Thyroid gland (tissue), 4 donors: ENCODE measurements around the gene GDI2. TPM values are rescaled to one million over a fixed set of nuclear protein-coding genes. Genes with fewer than 3 reads are reported as not detected.

Source experiments
- DNase-seq, 2 donors: peaks; one replicate each; pipeline ENCODE4 v3.0.0-alpha.2; 2019
- H3K27ac ChIP-seq, 3 donors: fragments of 200-600 bp; sonication (generic); 1 replicate in 2 of 3; 2 replicates in 1 of 3; pipeline ENCODE4 v1.5.1; 2016 to 2019; ENCODE audit warnings: mild to moderate bottlenecking in 1 of 3, moderate library complexity in 1 of 3
- H3K27me3 ChIP-seq: fragments of 200-600 bp; sonication (generic); one replicate; pipeline ENCODE4 v1.5.1; 2019
- H3K36me3 ChIP-seq, 2 donors: fragments of 200-600 bp; sonication (generic); one replicate each; pipeline ENCODE4 v1.5.1; 2016 to 2019
- H3K4me1 ChIP-seq, 2 donors: fragments of 200-600 bp; sonication (generic); one replicate each; pipeline ENCODE4 v1.5.1; 2017 to 2019
- H3K4me3 ChIP-seq, 3 donors: fragments of 200-600 bp; sonication (generic); replicated peaks in 1 of 3; 1 replicate in 2 of 3; 2 replicates in 1 of 3; pipeline ENCODE4 v1.5.1; 2016; ENCODE audit warnings: mild to moderate bottlenecking in 1 of 3
- H3K9me3 ChIP-seq: fragments of 200-600 bp; sonication (generic); one replicate; pipeline ENCODE4 v1.5.1; 2017
- CTCF ChIP-seq, 6 experiments: fragments of 200-600 bp in 3 of 6; fragments of 450-650 bp in 3 of 6; sonication (generic) in 3 of 6; IDR thresholded peaks; one replicate each; pipeline ENCODE4 v1.5.1; 2016 to 2019; ENCODE audit warnings: antibody characterized with exemption in 6 of 6, mild to moderate bottlenecking in 2 of 6, inconsistent platforms in 1 of 6, moderate library complexity in 1 of 6
- POLR2A ChIP-seq, 2 donors: fragments of 450-650 bp; IDR thresholded peaks; one replicate each; pipeline ENCODE4 v1.6.1; 2017; ENCODE audit warnings: antibody characterized with exemption in 2 of 2, mild to moderate bottlenecking in 2 of 2, moderate library complexity in 1 of 2
- WGBS, 2 donors: methylation state at CpG; one replicate each; pipeline ENCODE4 v1.1.5; 2017; 5-methylcytosine and 5-hydroxymethylcytosine counted together
- intact Hi-C: fragments of 100-400 bp; cut with DNase I; formaldehyde crosslinking; loops from one replicate; pipeline ENCODE4 v1.15.1; 2023
- total RNA-seq, 4 donors: library from RNA; depleted of rRNA; stranded (reverse); fragments of >200 nt; gene quantifications; one replicate each; pipeline ENCODE4 v1.2.3, GENCODE V29; 2016

GDI2 gene
- total RNA-seq, 4 donors from 2014 or later, result 189 to 281 (median 236) TPM

DNA sequence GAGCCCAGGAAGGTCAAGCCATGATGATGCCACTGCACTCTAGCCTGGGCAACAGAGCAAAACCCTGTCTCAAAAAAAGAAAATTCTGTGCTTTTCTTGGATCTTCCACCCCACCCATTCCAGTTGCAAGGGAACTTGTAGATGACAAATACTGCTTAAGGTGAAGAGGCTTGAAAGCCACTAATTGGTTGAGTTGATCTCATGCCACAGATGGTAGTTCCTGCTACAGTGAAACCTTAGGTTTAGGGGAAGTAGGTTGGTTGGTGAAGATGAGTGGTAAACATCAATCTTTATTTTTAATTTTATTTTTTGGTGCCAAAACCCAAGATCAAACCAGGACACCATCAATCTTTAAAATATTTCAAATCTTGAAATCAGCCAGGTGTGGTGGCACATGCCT, 2.9 kb upstream of the GDI2 start:
- H3K4me3 ChIP-seq, result no peak overlapping the region
- H3K4me1 ChIP-seq, result peaks cover 13 to 14% of the 10 kb centered on the region in 2 donors
- H3K9me3 ChIP-seq, result no peaks in the 10 kb centered on the region
- H3K27ac ChIP-seq, result no peak overlapping the region
- TF ChIP-seq CTCF (IDR thresholded peaks at IDR 0.05) (no peak), POLR2A (IDR thresholded peaks at IDR 0.05) (no peak)
- intact Hi-C loops, result loop anchor here (5.0 to 10.0 kb wide), 2 partner anchors 71 to 131 kb away; partner anchors contain the start of genes ANKRD16 and TASOR2
- DNase-seq, result no peak
- no peaks in the 10 kb centered on the region for H3K36me3 ChIP-seq
- no peaks in the 10 kb centered on the region for H3K27me3 ChIP-seq

- H3K27ac ChIP-seq, result peak overlapping the region; percentile 76 to 98 (median 93)
- DNase-seq, result no peak
- H3K36me3 ChIP-seq, result no peaks in the 10 kb centered on the region
- peak overlapping the region; percentile 21 to 99 (median 79) for H3K4me3 ChIP-seq
- intact Hi-C loops, result loop anchor here (5.0 to 10.0 kb wide), 3 partner anchors 58 to 130 kb away; partner anchors contain the start of genes ANKRD16 and TASOR2
- 20 to 24% methylated on average over 11 to 12 of the region's 12 CpGs for WGBS, 2 donors
- no peaks in the 10 kb centered on the region for H3K9me3 ChIP-seq
- H3K27me3 ChIP-seq, result no peaks in the 10 kb centered on the region
- TF ChIP-seq CTCF (IDR thresholded peaks at IDR 0.05), result no peak
- no peak for TF ChIP-seq POLR2A (IDR thresholded peaks at IDR 0.05)
- peaks cover 28 to 30% of the 10 kb centered on the region in 2 donors for H3K4me1 ChIP-seq
Measured at GRCh38 chr10:5814110-5815107, 1.2 kb upstream of the GDI2 start.

DNA sequence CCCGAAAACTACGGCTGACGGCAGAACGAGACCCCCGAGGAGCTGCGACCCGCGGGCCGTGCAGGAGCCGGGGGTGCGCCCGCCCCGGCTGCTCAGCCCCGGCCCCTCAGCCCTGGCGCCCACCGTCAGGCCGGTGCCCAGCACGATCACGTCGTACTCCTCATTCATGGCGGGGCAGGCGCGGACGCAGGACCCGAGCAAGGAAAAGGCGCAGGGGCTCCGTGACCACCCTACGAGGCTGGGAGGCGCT, 218 bp downstream of the GDI2 start:
- H3K4me3 ChIP-seq, result peak overlapping the region; percentile 93 to 99 (median 95)
- H3K27ac ChIP-seq, result peak overlapping the region; percentile 93 to 98 (median 97)
- H3K4me1 ChIP-seq, result peaks cover 32 to 36% of the 10 kb centered on the region in 2 donors
- H3K27me3 ChIP-seq, result no peaks in the 10 kb centered on the region
- no peaks in the 10 kb centered on the region for H3K9me3 ChIP-seq
- H3K36me3 ChIP-seq, result no peaks in the 10 kb centered on the region
- no peak for DNase-seq
- 0% methylated on average over 5 of the region's 29 CpGs for WGBS, 2 donors
- intact Hi-C loops, result loop anchor here (5.0 to 10.0 kb wide), 2 partner anchors 59 to 128 kb away; partner anchors contain the start of gene TASOR2
- no peak for TF ChIP-seq CTCF (IDR thresholded peaks at IDR 0.05)
- TF ChIP-seq POLR2A (IDR thresholded peaks at IDR 0.05), result no peak

- Histone ChIP-seq H3K9me3 (no peaks in the 10 kb centered on the region), H3K27ac (peak overlapping the region; percentile 93 to 98 (median 97)), H3K27me3 (no peaks in the 10 kb centered on the region), H3K4me1 (peaks cover 32 to 36% of the 10 kb centered on the region in 2 donors), H3K4me3 (peak overlapping the region; percentile 93 to 99 (median 95)), H3K36me3 (no peaks in the 10 kb centered on the region)
- DNase-seq, result peak; percentile 46 to 60
- intact Hi-C loops, result loop anchor here (5.0 to 10.0 kb wide), 2 partner anchors 60 to 128 kb away; partner anchors contain the start of gene TASOR2
- WGBS, 2 donors, result 1% methylated on average over 18 to 39 of the region's 49 CpGs
- TF ChIP-seq POLR2A (IDR thresholded peaks at IDR 0.05), result no peak
- no peak for TF ChIP-seq CTCF (IDR thresholded peaks at IDR 0.05)
Measured at GRCh38 chr10:5812283-5813090, 747 bp downstream of the GDI2 start.
